ENCODE measurements around the gene XPO5.

DNA sequence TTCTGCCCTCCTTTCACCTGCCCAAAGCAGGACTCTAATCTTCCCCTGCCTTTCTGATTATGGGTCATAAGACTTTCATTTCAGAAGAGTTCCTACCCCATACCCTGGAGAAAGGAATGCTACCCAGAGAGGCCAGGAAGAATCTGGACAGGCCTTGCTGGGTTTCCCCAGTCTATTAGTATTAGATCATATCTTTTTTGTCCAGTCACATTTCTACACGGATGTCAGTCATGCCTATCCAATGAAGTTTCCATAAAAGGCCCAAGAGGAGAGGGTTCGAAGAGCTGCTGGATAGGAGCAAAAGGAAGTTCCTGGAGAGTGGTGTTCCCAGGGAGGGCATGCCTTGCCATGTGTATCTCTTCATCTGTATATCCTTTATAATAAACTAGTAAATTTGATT lies 3.3 kb upstream of the XPO5 start:
- TF ChIP-seq CTCF (IDR thresholded peaks at IDR 0.05), result no peak
- TF ChIP-seq POLR2A (IDR thresholded peaks at IDR 0.05), result no peak

All from adrenal gland (tissue), 5 donors.